Muscle of back (tissue), 11 donors: ENCODE measurements around the gene PDHA1. TPM values are rescaled to one million over a fixed set of nuclear protein-coding genes. Genes with fewer than 3 reads are reported as not detected.

Source experiments
- DNase-seq, 3 donors: peaks; one replicate each; pipeline versions ENCODE4 v3.0.0 to v3.0.0-alpha.2; 2013
- polyA plus RNA-seq, 10 donors: library from polyadenylated mRNA; unstranded; fragments of 120-200 nt; gene quantifications; one replicate each; pipeline ENCODE4 v1.2.1, GENCODE V29; 2013; ENCODE audit not compliant: insufficient read length in 10 of 10

Gene PDHA1
- polyA plus RNA-seq, 10 donors, result 141 to 195 (median 161) TPM

DNA sequence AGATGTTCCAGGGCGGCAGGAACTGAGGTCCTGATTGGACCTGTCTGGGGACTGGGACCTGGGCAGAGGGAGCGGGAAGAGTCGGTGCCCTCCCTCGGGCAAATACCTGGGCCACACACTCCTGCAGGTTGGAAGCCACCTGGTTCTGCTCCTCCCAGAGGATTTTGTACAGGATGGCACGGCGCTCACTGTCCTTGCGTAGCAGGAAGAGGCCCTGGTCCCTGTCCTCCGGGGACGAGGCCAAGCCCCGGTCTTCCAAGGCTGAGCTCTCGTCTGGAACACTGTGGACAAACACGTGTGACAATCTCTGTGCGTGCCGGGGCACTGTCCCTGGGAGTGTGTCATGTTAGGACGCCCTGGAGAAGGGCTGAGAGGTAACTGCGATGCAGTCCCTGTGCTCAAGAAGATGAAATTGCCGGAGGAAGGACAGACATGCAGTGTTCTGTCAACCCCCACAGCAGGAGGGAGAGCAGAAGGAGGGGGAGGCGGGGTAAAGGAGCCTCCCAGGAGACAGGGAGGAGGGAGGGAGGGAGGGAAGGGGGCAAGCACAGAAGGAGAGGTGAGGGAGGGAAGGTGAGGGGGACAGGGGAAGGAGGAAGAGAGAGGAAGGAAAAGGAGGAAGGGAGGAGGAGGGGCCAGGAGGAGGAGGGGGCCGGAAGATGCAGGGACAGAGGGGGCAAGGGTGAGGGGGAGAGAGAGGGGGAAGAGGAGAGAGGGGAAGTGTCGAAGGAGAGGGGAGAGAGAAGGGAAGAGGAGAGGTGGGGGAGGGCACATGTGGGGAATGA lies 29.0 kb downstream of the PDHA1 start:
- DNase-seq, result peak in 2 of 3 donors; percentile 24 to 62

DNA sequence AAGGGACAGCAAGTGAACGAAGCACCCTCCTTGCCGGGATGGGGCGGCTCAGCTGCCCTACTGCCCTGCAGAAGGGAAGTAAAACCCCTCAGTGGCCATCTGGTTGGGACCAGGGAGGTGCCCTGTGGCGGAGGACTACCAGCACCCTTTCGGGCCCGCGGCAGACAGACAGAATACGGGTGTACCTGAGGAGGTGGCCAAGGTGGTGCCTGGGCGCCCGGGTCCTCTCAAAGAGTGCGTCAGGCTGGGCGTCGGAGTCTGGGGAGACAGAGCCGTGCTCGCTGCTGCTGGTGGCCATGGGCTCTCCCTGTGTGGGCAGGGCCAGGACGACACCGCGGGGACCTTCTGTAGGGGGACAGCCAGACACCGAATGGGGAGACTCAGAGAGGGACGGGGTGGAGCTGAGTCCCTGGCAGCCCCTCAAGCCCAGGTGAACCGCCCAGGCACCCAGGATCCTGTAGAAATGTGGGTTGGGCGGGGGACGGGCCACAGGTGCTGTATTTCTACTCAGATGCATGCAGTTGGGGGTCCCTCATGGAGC lies 29.7 kb downstream of the PDHA1 start:
- no peak for DNase-seq

DNA sequence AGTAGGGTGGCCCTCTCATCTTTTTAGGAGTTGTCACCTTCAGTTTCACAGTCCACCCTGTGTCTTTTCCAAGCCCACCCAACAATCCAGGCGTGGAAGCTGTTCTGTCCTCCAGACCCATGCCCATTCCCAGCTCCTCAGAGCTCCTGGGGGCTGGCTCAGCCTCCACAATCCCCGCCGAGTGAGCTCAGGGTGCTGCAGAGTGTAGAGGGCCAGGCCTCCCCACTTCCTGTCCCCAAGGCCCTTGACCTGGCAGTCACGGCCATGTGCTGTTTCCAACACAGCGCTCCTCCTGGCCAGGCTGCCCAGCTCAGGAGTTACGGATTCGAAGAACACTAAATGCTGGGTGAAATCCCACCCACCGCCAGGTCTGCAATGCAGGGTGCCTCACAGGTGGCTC lies 31.8 kb downstream of the PDHA1 start:
- no peak for DNase-seq

DNA sequence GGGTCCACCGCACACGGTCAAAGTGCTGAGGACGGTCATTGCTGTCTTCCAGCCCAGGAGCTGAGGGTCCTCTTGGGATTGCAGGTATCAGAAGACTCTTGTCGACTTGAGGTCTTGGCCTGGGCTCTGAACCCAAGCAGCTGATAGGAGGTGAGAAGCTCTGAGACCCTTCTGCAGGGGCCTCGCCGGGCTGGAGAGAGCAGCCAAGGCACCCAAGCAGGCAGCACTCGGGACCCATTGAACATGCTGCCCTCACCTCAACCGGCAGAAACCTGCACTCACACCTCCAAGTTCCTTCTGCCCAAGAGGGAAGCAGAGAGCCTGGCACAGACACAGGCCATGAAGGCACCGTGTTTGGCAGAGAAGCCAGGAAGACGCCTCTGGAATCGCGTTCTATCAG lies 34.1 kb downstream of the PDHA1 start:
- DNase-seq, result no peak

DNA sequence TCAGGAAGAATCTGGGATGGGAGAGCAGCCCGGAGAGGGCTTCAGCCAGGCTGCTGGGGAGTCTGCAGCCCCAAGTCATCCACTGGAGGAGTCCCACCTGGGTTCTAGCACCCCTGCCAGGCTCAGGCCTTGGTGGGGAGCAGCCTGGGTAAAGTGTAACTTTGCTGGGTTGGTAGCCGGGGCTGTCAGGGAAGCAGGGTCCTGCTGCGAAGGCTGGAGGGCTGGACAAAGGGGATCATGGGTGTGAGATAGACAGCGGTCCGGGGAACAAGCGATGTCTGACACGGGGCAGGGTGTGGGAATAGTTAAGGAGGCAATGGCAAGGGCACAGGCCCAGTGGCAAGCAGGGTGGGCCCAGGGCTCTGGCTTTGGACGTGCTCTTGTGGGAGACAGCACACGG lies 37.6 kb downstream of the PDHA1 start:
- DNase-seq, result no peak

DNA sequence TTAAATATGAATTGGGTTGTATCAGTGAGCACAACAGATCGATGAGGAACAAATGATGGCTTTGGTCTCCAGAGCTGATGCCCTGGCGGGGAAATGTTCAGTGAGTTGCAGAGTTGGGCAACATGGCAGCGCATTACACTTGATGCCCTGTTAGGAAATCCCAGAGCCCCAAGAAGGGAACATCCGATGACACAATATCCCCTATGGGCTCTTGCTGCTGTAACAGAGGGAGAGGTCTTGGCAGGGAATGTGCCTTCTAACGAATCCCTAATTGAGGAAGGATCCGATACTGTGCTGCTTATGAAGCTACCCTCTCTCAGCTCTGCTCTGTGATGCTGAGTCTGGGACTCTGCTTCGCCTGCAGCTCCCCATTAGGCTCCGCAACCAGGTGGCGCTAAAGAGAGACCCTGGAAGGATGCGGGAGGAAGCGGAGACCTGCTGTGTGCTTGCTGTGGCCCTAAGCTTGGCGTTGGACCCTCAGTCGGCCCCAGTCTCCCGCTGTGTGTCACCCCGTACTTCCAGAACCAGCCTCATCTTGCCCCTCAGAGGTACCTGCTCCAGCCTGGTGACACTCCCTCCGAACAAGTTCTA lies 38.9 kb downstream of the PDHA1 start:
- DNase-seq, result peak in 2 of 3 donors; percentile 18 to 45

DNA sequence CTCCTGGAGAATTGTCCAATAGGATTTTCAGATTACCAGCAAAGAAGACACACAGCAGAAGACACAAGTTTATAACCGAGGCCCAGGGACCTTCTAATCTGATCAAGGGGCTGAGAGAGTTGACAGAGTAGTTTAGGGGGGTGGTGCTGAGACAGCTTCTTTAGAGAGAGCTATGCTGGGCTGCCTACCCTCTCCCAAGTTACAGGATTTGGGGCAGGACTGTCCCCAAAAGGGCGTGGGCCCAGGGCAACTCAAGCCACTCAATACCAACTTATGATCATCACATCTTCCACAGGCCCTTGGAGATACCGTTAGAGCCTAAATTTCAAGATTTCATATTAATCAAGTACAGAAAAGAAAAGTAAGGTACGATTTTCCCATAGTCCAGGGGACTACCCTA lies 43.0 kb downstream of the PDHA1 start:
- no peak for DNase-seq

DNA sequence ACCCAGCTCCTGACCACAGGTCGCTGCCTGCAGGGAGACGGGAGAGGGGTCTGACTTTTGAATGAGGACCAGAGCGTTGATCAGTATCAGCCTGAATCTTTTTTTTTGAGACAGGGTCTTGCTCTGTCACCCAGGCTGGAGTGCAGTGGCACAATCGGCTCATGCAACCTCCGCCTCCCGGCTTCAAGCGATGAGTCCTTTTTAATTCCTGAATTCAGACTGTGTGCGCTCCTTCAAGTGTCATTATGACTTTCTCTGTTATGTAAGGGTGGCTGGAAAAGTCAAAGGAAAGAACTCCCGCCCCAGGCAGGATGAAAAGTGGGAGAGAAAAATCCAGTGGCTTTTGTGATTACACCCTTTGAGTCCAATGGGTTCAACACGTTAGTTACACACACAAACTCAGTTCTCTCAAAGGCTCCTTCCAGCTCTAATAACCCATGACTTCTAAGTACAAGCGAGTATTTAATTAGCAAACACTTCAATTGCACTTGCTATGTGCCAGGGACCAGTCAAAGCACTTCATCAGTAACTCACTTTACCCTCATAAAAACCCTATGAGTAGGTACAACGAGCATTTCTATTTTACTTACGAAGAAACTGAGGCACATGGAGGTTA lies 44.4 kb downstream of the PDHA1 start:
- DNase-seq, result no peak

DNA sequence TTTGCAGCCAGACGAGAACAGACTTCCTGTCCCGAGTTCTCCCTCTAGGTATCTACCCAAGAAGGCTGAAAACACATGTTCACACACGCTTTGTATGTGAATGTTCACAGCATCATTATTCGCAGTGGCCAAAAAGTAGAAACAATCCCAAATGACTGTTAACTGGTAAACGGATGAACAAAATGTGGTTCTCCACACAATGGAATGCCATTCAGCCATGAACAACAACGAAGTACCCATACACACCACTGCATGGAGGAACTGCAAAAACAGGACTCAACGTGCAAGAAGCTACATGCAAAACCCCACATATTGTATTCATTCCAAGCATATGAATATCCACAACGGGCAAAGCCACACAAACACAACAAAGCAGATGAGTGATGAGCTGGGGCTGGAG lies 45.0 kb downstream of the PDHA1 start:
- DNase-seq, result no peak

DNA sequence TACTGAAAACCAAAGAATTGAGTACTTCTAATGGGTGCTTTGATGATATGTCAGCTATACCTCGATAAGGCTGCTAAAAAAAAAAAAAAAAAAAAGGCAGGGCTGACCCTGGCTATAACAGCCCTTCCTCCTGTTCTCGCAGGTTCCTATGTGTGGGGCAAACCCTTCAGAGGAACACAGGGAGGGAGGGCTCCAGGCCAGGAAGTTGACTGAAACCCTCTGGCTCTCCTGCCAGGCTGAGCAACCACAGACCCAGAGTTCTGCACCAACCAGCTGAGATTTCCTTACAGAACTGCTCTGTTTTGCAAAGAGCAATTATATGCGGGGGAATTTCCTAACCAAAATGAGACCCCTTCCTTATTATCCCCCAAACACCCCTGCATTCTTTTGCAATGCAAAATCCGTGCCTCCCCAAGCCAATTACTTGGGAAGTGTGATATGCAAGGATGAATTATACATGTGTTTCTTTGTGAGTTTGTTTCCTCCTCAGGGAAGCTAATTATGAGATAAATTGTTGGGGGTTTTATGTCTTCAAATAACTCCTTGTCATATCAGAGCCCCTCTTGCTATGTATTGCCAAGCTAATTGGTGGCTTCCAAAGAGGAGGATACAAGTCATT lies 45.6 kb downstream of the PDHA1 start:
- DNase-seq, result no peak

DNA sequence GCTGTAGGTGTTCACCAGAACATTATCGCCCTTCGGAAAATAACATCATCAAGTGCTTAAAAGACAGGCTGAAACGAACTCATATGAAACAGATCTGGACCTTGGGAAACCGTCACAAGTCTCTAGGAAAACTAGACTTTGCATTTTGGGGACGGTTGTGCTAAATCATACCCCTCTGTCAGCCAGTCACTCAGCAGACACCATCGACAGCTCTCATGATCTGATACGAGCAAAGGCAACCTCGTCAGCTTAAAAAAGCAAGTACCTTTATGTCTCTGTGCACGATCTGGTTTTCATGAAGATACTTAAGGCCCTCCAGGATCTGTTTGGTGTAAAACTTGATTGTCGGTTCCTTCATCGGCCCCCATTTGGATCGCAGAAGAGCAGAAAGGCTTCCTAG lies 48.4 kb downstream of the PDHA1 start:
- no peak for DNase-seq

DNA sequence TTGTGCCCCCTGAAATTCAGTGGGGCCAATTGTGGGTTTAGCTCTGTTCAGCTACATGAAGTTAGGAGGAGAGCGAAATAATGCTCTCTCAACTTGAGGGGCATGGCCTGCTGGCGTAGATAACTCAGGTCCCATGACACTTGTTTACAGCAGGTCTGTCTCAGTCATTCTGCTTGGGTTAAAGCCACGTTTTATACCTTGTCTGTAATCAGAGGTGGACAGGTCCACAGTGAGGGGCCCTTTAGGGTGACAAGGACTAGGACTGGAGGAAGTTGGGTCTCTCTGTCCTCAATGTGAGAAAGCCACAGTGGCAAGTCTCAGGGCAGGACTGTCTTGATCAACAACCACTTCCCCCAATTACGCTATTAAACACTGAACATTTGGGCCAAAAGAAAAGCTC lies 49.0 kb downstream of the PDHA1 start:
- no peak for DNase-seq

DNA sequence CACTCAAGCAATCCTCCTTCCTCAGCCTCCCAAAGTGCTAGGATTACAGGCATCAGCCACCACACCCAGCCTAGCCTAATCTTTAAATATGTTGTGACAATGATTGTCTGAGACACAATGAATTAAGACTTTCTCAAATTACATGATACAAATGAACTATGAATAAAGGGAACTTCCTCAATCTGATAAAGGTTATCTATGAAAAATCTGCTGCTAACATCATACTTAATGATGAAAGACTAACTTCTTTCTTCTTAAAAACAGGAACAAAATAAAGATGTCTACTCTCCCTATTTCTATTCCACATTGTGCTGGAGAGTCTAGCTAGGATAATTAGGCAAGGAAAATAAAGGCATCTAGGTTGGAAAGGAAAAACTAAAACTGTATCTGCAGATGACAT lies 60.0 kb downstream of the PDHA1 start:
- DNase-seq, result no peak

DNA sequence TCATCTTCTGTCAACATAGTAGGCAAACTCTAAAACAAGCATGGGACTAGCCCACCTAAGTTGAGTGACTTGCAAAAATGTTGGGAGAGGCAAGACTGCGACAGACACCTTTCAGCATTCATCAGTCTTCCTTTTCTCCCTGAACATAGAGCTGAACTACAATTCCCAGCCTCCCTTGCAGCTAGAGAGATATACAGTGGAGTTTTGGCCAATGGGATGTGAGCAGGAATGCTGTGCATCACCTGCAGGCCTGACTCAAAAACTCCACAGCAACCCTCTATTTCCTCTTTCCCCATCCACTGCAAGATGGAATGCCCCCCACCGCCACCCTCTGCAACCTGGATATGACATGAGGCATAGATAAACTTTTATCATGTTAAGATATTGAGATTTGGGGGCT lies 66.5 kb downstream of the PDHA1 start:
- no peak for DNase-seq

Other genes starting within 250 kb of the PDHA1 start
- gene ADGRG2, start 221.5 kb upstream of the PDHA1 start, polyA plus RNA-seq, result 10 to 100 TPM in 6 of 10 donors, 1 to 10 TPM in 4; 3.1 to 30.5 (median 11.1) TPM
- gene MAP3K15, start 171.6 kb downstream of the PDHA1 start, polyA plus RNA-seq, result 1 to 10 TPM in 1 of 10 donors, under 1 TPM in 9; 0.29 to 1.2 (median 0.72) TPM